GM10248 (cell line): ENCODE results near the gene LEMD2.

Experiments
- CTCF ChIA-PET: fragments of 300-600 bp; sonication (Branson Sonifier 250); formaldehyde crosslinking; extraction: SDS; loops from one replicate; lab custom pipeline; 2021; ENCODE audit warnings: antibody characterized with exemption; lab: Yijun Ruan, JAX
- POLR2A ChIA-PET: fragments of 350-650 bp; sonication (Branson Sonifier 250); formaldehyde crosslinking; extraction: SDS; loops from one replicate; lab custom pipeline; 2020; ENCODE audit warnings: antibody characterized with exemption; lab: Yijun Ruan, JAX
- DNase-seq: peaks from one replicate; pipeline ENCODE4 v3.0.0; 2012; ENCODE audit errors: extremely low spot score
- TF ChIP-seq, protein P1 (sequence below): IDR thresholded peaks from 2 replicates; pipeline ENCODE4 v1.5.1; 2012; ENCODE audit warnings: mild to moderate bottlenecking, low read depth; ENCODE audit errors: extremely low read depth, missing control alignments, control extremely low read depth

The LEMD2 gene

DNA sequence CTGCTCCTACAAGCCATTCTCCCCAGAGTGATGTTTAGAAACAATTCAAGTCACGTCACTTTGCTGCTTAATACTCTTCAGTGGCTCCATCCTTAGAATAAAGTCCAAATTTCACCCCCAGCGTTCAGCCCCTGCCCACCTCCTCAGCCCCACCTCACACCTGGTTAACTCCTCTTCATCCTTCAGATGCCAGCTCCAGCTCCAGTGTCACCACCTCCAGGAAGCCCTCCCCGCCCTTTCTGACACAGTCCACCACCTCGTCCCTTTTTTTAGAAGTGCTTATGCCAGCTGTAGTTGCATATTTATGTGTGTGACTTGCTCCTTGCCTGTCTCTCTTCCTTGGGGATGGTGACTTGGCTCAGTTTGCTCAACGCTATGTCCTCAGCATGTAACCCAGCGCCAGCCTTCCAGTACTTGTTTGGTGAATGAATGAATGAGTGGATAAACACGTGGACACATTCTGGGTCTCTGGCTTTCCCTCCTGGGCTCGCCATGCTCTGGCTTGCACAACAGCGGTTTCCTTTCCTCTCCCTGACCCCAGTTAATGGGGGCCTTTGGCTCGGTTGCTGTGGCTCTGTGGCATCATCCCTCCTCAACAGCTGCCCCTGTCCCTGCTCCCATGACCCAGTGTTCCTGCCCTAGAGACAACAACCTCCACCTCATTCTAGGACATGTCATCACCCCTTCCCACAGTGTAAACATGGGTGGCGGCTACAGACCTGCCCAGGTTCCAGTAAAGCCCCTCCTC, 38.5 kb downstream of the LEMD2 start:
- POLR2A ChIA-PET, result no interaction called here
- TF ChIP-seq, protein P1, sequence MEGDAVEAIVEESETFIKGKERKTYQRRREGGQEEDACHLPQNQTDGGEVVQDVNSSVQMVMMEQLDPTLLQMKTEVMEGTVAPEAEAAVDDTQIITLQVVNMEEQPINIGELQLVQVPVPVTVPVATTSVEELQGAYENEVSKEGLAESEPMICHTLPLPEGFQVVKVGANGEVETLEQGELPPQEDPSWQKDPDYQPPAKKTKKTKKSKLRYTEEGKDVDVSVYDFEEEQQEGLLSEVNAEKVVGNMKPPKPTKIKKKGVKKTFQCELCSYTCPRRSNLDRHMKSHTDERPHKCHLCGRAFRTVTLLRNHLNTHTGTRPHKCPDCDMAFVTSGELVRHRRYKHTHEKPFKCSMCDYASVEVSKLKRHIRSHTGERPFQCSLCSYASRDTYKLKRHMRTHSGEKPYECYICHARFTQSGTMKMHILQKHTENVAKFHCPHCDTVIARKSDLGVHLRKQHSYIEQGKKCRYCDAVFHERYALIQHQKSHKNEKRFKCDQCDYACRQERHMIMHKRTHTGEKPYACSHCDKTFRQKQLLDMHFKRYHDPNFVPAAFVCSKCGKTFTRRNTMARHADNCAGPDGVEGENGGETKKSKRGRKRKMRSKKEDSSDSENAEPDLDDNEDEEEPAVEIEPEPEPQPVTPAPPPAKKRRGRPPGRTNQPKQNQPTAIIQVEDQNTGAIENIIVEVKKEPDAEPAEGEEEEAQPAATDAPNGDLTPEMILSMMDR, result no peak
- no peak for DNase-seq
- CTCF ChIA-PET, result interaction anchor here (0.9 to 1.5 kb wide), 5 partner anchors 8 to 274 kb away, joined by 3 to 6 read pairs (median 3); no protein-coding TSS in a partner anchor

DNA sequence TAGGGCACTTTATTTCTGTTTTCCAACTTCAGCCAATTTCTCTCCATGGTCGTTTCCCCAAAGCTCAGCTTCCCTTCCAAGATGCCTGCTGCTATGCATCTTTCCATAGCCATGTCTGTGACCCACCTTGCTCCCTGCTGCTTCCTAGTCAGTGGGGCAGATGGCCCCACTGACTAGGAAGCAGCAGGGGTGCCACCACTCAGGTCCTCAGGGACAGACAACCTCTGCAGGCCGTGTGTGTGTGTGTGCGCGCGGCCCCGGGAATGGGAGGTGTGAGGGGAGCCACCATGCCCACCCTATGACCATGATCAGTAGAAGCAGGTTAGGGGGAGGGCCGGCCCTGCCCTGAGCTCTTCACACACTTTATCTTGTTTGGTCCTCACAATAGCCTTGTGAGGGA, 39.5 kb downstream of the LEMD2 start:
- DNase-seq, result no peak
- TF ChIP-seq, protein P1, result no peak
- ChIA-PET CTCF (interaction anchor here (1.1 to 1.5 kb wide), 3 partner anchors 12 to 164 kb away, joined by 3 to 6 read pairs (median 3); no protein-coding TSS in a partner anchor), POLR2A (no interaction called here)

DNA sequence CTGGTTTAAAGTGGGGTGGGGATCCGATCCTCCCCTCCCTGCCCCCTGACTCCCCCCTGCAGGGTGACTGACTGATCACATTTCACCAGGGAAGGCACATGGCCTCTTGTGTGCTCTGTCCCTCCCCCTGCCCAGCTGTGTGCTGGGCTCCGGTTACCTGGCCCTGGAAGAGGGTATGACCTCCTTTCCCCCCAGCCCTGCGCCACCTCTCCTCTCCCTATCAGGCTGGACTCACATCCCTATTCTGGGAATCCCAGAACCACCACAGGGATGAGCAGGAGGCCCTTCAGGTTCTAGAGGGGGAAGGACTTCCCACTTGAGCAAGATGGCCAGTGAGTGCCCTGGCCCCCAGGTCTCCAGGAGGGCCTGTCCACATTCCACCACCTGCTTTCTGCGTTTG, 40.1 kb downstream of the LEMD2 start:
- DNase-seq, result no peak
- TF ChIP-seq, protein P1, result no peak
- ChIA-PET CTCF (interaction anchor here (1.3 kb wide), 1 partner anchor 11 kb away, joined by 3 read pairs; no protein-coding TSS in a partner anchor), POLR2A (no interaction called here)

DNA sequence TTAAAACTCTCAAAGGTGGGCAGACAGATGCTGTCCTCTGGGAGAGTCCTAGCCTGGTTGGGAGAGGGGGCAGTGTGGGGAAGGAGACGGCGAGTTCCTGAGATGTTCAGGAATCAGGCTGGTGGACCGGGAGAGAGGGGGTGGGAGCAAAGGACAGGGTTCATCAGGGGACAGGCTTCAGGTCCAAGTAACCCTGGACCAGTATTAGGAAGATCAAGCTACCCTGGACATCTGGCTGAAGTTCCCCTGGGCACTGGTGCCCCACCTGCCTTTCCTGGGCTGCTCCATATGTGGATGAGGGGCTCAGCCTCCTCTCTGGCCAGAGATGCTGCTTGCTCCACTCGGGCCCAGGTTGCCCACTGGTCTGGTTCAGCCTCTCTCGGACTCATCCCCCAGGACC, 41.1 kb downstream of the LEMD2 start:
- no peak for DNase-seq
- POLR2A ChIA-PET, result no interaction called here
- CTCF ChIA-PET, result interaction anchor here (1.3 kb wide), 1 partner anchor 19 kb away, joined by 3 read pairs; no protein-coding TSS in a partner anchor
- TF ChIP-seq, protein P1, result no peak

DNA sequence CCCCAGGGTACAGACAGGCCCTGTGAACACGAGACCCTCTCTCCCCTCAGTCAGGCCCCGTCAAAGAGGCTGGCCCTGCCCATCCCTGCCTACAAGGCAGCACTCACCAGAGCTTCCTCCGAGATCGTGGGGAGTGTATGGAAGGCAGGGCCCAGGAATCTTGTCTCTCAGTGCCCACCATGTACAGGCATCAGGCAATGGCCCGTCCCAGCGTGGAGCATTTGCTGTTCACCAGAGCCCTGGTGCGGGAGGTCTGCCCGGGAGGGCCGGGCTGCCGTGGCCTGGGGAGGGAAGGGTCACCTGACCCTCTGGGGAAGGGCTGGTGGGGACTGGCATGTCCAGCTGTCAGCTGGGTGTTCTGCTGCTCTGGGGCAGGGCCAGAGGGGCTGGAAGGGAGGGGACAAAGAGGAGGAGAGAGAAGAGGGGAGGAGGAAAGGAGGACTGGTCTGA, 42.3 kb downstream of the LEMD2 start, which contains the start of gene IP6K3:
Gene IP6K3 (minus strand): TSS at position 255 of the 450 bp plus-strand sequence. CDS start 11,429 bp downstream, outside the sequence.
- DNase-seq, result no peak
- TF ChIP-seq, protein P1, result no peak
- CTCF ChIA-PET, result interaction anchor here (1.3 kb wide), 2 partner anchors 9 to 20 kb away, joined by 3 read pairs; no protein-coding TSS in a partner anchor
- POLR2A ChIA-PET, result no interaction called here

DNA sequence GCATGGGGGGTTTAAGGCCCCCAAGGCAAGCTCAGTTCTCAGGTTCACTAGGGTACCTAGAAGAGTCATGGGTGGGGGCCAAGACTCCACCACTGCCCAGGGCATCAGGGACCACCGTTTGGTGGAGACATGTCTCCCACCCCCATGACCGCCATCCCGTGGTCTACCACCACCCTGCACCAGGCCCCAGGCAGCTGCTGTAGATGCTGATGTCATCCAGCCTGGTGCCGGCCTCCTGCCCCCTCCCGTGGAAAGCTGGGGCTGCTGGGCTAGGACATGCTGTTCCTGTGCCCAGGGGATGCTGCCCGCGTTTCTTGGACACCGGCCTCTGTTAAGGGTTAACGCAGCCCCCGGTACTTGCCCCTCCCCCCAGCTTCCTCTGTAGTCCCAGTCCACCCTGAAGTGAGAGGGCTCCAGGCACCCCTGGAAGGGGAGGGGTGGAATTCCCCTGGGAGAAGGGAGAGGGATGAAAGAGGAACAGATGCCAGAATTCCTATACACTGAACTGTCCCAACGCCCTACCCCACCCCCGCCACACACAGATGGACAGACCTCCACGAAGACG, 42.8 kb downstream of the LEMD2 start:
- POLR2A ChIA-PET, result no interaction called here

More for the DNA sequence above, 42.8 kb downstream of the LEMD2 start:
- DNase-seq, result no peak
- TF ChIP-seq, protein P1, result no peak
- CTCF ChIA-PET, result interaction anchor here (0.9 to 3.5 kb wide), 7 partner anchors 9 to 408 kb away, joined by 3 to 24 read pairs (median 6); no protein-coding TSS in a partner anchor
